HG03439 (cell line): ENCODE measurements around the gene GCLC.

ENCODE experiments used
- ATAC-seq: cut with Tn5 transposase; IDR thresholded peaks from one replicate; pipeline ENCODE4 v1.9.1; 2021; ENCODE audit warnings: mild to moderate bottlenecking, moderate library complexity; ENCODE audit not compliant: unreplicated experiment

Gene GCLC

DNA sequence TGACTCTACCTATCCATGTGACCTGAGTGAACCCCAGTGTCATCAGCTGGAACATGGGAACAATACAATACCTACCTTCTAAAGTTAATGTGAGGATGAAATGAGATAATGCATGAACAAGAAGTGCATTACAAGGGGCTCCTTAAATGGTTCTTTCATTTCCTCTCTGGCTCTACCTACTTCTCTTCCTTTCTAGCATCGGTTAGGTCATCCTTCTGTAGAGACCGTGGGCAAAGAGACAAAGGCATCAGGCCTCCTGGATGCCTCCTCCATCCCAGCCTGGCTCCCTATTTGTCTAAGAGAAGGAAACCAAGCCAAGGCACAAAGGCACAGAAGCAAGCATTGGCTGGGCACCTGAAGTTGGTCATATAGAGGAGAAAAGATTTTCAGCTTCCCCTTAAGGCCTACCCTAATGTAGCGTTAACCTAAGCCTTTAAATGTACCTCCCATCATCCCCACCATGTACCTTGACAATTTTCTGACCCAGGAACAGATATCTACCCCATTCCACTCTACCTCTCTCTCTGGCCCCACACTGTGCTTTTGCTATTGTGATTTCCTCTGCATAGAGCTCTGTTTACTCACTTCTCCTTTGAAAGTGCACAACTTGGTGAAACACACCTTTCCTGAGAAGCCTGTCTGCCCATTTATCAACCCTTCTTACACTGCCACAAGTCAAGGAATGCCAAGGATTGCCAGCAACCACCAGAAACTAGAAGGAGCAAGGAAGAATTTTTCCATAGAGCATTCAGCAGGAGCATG, 86.6 kb downstream of the GCLC start:
- ATAC-seq, result no peak

DNA sequence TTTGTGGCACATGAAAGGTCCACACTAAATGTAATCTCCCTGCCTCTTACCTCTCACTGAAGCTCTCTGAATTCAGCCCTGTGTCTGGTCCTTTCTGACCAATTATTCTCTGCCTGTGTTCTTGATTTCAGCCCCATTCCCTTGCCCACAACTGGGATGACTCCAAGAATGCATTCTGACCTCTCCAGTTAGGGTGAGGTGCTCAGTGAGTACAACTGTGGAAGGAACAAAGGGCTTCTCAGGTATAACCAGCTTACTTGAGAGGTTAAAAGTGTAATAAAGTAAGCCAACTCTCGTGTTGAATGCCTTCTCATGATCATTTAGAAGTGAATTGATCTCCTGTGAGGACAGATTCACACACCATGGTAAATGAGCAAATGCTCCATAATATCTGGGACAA, 88.1 kb downstream of the GCLC start:
- no peak for ATAC-seq

- no peak for ATAC-seq
These were observed 89.2 kb downstream of the GCLC start for GRCh38 chr6:53455678-53456077.

DNA sequence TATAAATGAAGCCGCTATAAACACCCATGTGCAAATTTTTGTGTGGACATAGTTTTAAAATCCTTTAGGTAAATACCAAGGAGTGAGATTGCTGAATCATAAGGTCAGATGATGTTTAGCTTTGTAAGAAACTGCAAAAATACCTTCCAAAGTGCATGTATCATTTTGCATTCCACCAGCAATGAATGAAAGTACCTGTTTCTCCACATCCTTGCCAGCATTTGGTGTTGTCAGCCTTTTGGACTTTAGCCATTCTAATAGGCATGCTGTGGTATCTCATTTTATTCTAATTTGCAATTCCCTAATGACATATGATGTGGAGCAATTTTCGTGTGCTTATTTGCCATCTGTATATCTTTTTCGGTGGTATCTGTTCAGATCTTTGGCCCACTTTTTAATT, 93.7 kb downstream of the GCLC start:
- ATAC-seq, result no peak

DNA sequence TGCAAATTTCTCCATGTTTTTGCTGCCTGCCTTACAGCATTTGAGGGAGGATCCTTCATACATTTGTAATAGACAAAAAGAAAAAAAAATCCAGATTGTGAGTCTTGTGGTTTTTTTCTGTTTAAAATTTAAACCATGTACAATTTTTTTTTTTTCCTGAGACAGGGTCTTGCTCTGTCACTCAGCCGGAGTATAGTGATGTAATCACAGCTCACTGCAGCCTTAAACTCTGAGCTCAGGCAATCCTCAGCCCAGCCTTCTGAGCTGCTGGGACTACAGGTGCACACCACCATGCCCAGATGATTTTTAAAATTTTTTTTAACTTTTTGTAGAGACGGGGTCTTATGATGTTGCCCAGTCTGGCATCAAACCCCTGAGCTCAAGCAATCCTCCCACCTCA, 97.0 kb downstream of the GCLC start:
- no peak for ATAC-seq
